ENCODE data around the gene SMARCD1.

Gene SMARCD1

GRCh38 chr12:50117057-50117622 lies 32.0 kb downstream of the SMARCD1 start:
- no peak overlapping the region for H3K27ac ChIP-seq
- no peak overlapping the region for H3K4me3 ChIP-seq
- H4K20me1 ChIP-seq: peaks cover 33 to 93% (median 74%) of the 10 kb centered on the region in 11 experiments; a peak in 17 of 22 replicates
- no peaks in the 10 kb centered on the region for H3K27me3 ChIP-seq
- H3K4me2 ChIP-seq: no peak overlapping the region
- H3K36me3 ChIP-seq: peaks cover 55 to 82% (median 66%) of the 10 kb centered on the region in 11 experiments
- TF ChIP-seq Cebpa-rat (IDR thresholded peaks at IDR 0.05): no peak
- peaks cover 16 to 21% (median 17%) of the 10 kb centered on the region in 10 experiments for H3K4me1 ChIP-seq
- H3K9ac ChIP-seq: no peak overlapping the region; a peak in 1 of 22 replicates
- H3K9me3 ChIP-seq (replicated peaks in 1 of 11): no peaks in the 10 kb centered on the region

- no peak overlapping the region for H3K9ac ChIP-seq
- H3K4me3 ChIP-seq: no peak overlapping the region
- no peak overlapping the region for H3K27ac ChIP-seq
- H3K36me3 ChIP-seq: peaks cover 74 to 100% (median 87%) of the 10 kb centered on the region in 11 experiments
- no peaks in the 10 kb centered on the region for H3K27me3 ChIP-seq
- peaks cover under 1 to 9% (median 1%) of the 10 kb centered on the region in 10 experiments; a peak in 16 of 20 replicates for H3K4me1 ChIP-seq
- H4K20me1 ChIP-seq: peaks cover 21 to 97% (median 74%) of the 10 kb centered on the region in 11 experiments; a peak in 17 of 22 replicates
- TF ChIP-seq Cebpa-rat (IDR thresholded peaks at IDR 0.05): no peak
- no peak overlapping the region for H3K4me2 ChIP-seq
- H3K9me3 ChIP-seq (replicated peaks in 1 of 11): no peaks in the 10 kb centered on the region
Measured at GRCh38 chr12:50119387-50119786, 34.2 kb downstream of the SMARCD1 start.

- TF ChIP-seq Cebpa-rat (IDR thresholded peaks at IDR 0.05): no peak
- Histone ChIP-seq H3K9ac (no peak overlapping the region), H3K27ac (no peak overlapping the region), H3K4me1 (peaks cover 9 to 14% (median 10%) of the 10 kb centered on the region in 10 experiments; a peak in 18 of 20 replicates), H3K36me3 (peaks cover 68 to 99% (median 85%) of the 10 kb centered on the region in 11 experiments), H3K9me3 (replicated peaks in 1 of 11) (no peaks in the 10 kb centered on the region), H4K20me1 (peaks cover 16 to 97% (median 75%) of the 10 kb centered on the region in 11 experiments; a peak in 17 of 22 replicates), H3K27me3 (no peaks in the 10 kb centered on the region), H3K4me2 (no peak overlapping the region), H3K4me3 (no peak overlapping the region)
Measured at GRCh38 chr12:50120521-50120920, 35.4 kb downstream of the SMARCD1 start.

GRCh38 chr12:50120953-50121352 lies 35.8 kb downstream of the SMARCD1 start:
- Histone ChIP-seq H3K27me3 (no peaks in the 10 kb centered on the region), H4K20me1 (peaks cover 16 to 97% (median 71%) of the 10 kb centered on the region in 11 experiments; a peak in 17 of 22 replicates), H3K27ac (no peak overlapping the region), H3K9me3 (replicated peaks in 1 of 11) (no peaks in the 10 kb centered on the region), H3K4me1 (peaks cover 10 to 18% (median 12%) of the 10 kb centered on the region in 10 experiments; a peak in 18 of 20 replicates), H3K36me3 (peaks cover 64 to 96% (median 81%) of the 10 kb centered on the region in 11 experiments), H3K4me3 (no peak overlapping the region), H3K9ac (no peak overlapping the region), H3K4me2 (no peak overlapping the region)
- no peak for TF ChIP-seq Cebpa-rat (IDR thresholded peaks at IDR 0.05)

- Histone ChIP-seq H3K27ac (no peak overlapping the region), H3K4me2 (no peak overlapping the region), H3K4me1 (peaks cover 10 to 18% (median 12%) of the 10 kb centered on the region in 10 experiments; a peak in 18 of 20 replicates), H3K36me3 (peaks cover 59 to 96% (median 78%) of the 10 kb centered on the region in 11 experiments), H3K9ac (no peak overlapping the region), H3K4me3 (no peak overlapping the region), H3K27me3 (no peaks in the 10 kb centered on the region), H3K9me3 (replicated peaks in 1 of 11) (no peaks in the 10 kb centered on the region), H4K20me1 (peaks cover 16 to 93% (median 67%) of the 10 kb centered on the region in 11 experiments; a peak in 17 of 22 replicates)
- no peak for TF ChIP-seq Cebpa-rat (IDR thresholded peaks at IDR 0.05)
Measured at GRCh38 chr12:50121641-50122040, 36.5 kb downstream of the SMARCD1 start.

GRCh38 chr12:50123203-50123602 lies 38.1 kb downstream of the SMARCD1 start:
- Histone ChIP-seq H3K9me3 (replicated peaks in 1 of 11) (no peaks in the 10 kb centered on the region), H3K4me3 (no peak overlapping the region), H3K27me3 (no peaks in the 10 kb centered on the region), H4K20me1 (peaks cover 16 to 92% (median 69%) of the 10 kb centered on the region in 11 experiments; a peak in 18 of 22 replicates), H3K36me3 (peaks cover 72 to 96% (median 83%) of the 10 kb centered on the region in 11 experiments), H3K4me1 (peaks cover 10 to 18% (median 12%) of the 10 kb centered on the region in 10 experiments; a peak in 18 of 20 replicates), H3K4me2 (no peak overlapping the region), H3K9ac (no peak overlapping the region), H3K27ac (no peak overlapping the region)
- TF ChIP-seq Cebpa-rat (IDR thresholded peaks at IDR 0.05): no peak

GRCh38 chr12:50127546-50127945 lies 42.4 kb downstream of the SMARCD1 start:
- Histone ChIP-seq H3K9me3 (replicated peaks in 1 of 11) (no peaks in the 10 kb centered on the region), H3K9ac (no peak overlapping the region), H3K4me3 (no peak overlapping the region), H3K4me1 (peaks cover 12 to 29% (median 19%) of the 10 kb centered on the region in 10 experiments; a peak in 18 of 20 replicates), H4K20me1 (peaks cover 4 to 91% (median 52%) of the 10 kb centered on the region in 11 experiments; a peak in 17 of 22 replicates), H3K36me3 (peaks cover 78 to 96% (median 85%) of the 10 kb centered on the region in 11 experiments), H3K27me3 (no peaks in the 10 kb centered on the region), H3K27ac (no peak overlapping the region), H3K4me2 (no peak overlapping the region)
- TF ChIP-seq Cebpa-rat (IDR thresholded peaks at IDR 0.05): no peak

GRCh38 chr12:50129290-50129689 lies 44.1 kb downstream of the SMARCD1 start:
- no peak overlapping the region for H3K9ac ChIP-seq
- H4K20me1 ChIP-seq: peaks cover 4 to 90% (median 52%) of the 10 kb centered on the region in 11 experiments; a peak in 18 of 22 replicates
- peaks cover 16 to 36% (median 22%) of the 10 kb centered on the region in 10 experiments; a peak in 18 of 20 replicates for H3K4me1 ChIP-seq
- H3K4me2 ChIP-seq: no peak overlapping the region; a peak in 1 of 22 replicates
- TF ChIP-seq Cebpa-rat (IDR thresholded peaks at IDR 0.05): no peak
- no peak overlapping the region for H3K4me3 ChIP-seq
- no peaks in the 10 kb centered on the region for H3K9me3 ChIP-seq (replicated peaks in 1 of 11)
- H3K36me3 ChIP-seq: peaks cover 78 to 96% (median 88%) of the 10 kb centered on the region in 11 experiments
- no peaks in the 10 kb centered on the region for H3K27me3 ChIP-seq
- no peak overlapping the region; a peak in 1 of 22 replicates for H3K27ac ChIP-seq

GRCh38 chr12:50132505-50133135 lies 47.5 kb downstream of the SMARCD1 start:
- Histone ChIP-seq H3K27ac (no peak overlapping the region), H3K9ac (0 out of 22 replicates have a peak overlapping the region, but pooled peaks of 1 of the 11 experiments have one; percentile 5)
- TF ChIP-seq Cebpa-rat (IDR thresholded peaks at IDR 0.05): no peak

More at GRCh38 chr12:50132505-50133135, 47.5 kb downstream of the SMARCD1 start:
- Histone ChIP-seq H3K4me2 (peak overlapping the region in 2 of 11 experiments; percentile 10 to 11; a peak in 2 of 22 replicates), H3K9me3 (replicated peaks in 1 of 11) (no peaks in the 10 kb centered on the region), H4K20me1 (peaks cover 4 to 72% (median 35%) of the 10 kb centered on the region in 11 experiments; a peak in 17 of 22 replicates), H3K4me1 (peaks cover 5 to 23% (median 10%) of the 10 kb centered on the region in 10 experiments; a peak in 13 of 20 replicates), H3K4me3 (no peak overlapping the region), H3K27me3 (no peaks in the 10 kb centered on the region), H3K36me3 (peaks cover 94 to 98% (median 96%) of the 10 kb centered on the region in 11 experiments)
